Right lobe of liver (tissue), 6 donors: ENCODE data around the gene RHBDL1. TPM values are rescaled to one million over a fixed set of nuclear protein-coding genes. Genes with fewer than 3 reads are reported as not detected.

Experiments used
- ATAC-seq, 4 donors: fragments of 200-7000 bp; cut with Tn5 transposase; one replicate each; pipeline ENCODE4 v1.9.1; 2020; ENCODE audit warnings: mild to moderate bottlenecking in 4 of 4, moderate library complexity in 4 of 4
- DNase-seq, 3 donors: peaks; one replicate each; pipeline ENCODE4 v3.0.0-alpha.2; 2020
- H3K27ac ChIP-seq, 3 donors: fragments of 200-600 bp; one replicate each; pipeline ENCODE4 v1.8.0; 2022
- H3K27me3 ChIP-seq, 2 donors: fragments of 200-600 bp; one replicate each; pipeline ENCODE4 v1.8.0; 2022
- H3K36me3 ChIP-seq, 4 donors: fragments of 200-600 bp; sonication (generic) in 1 of 4; one replicate each; pipeline versions ENCODE4 v1.5.1 to v1.8.0; 2017 to 2022; ENCODE audit warnings: control low read depth in 1 of 4
- H3K4me1 ChIP-seq, 4 donors: fragments of 200-600 bp; sonication (generic) in 1 of 4; one replicate each; pipeline versions ENCODE4 v1.5.1 to v1.8.0; 2017 to 2022; ENCODE audit warnings: control low read depth in 1 of 4
- H3K4me3 ChIP-seq, 3 donors: fragments of 200-600 bp; one replicate each; pipeline ENCODE4 v1.8.0; 2022
- H3K9me3 ChIP-seq, 4 donors: fragments of 200-600 bp; sonication (generic) in 1 of 4; one replicate each; pipeline versions ENCODE4 v1.5.1 to v1.8.0; 2017 to 2022; ENCODE audit warnings: control low read depth in 1 of 4
- CTCF ChIP-seq, 4 donors: fragments of 200-600 bp in 3 of 4; fragments of 450-650 bp in 1 of 4; IDR thresholded peaks; one replicate each; pipeline versions ENCODE4 v1.5.1 to v1.8.0; 2016 to 2022; ENCODE audit warnings: antibody characterized with exemption in 4 of 4, mild to moderate bottlenecking in 2 of 4
- POLR2A ChIP-seq: fragments of 450-650 bp; IDR thresholded peaks from one replicate; pipeline ENCODE4 v1.6.1; 2017; ENCODE audit warnings: antibody characterized with exemption, mild to moderate bottlenecking
- WGBS: methylation state at CpG from one replicate; pipeline ENCODE4 v1.1.6; 2018; ENCODE audit warnings: low coverage, low lambda C conversion rate; ENCODE audit not compliant: insufficient coverage; ENCODE audit errors: missing lambda C conversion rate; 5-methylcytosine and 5-hydroxymethylcytosine counted together
- intact Hi-C, 2 donors: fragments of 100-400 bp; cut with DNase I; formaldehyde crosslinking; loops; one replicate each; pipeline versions ENCODE4 v1.11.2 to v1.14.1; 2022
- total RNA-seq, 6 experiments: library from RNA; depleted of rRNA in 2 of 6; stranded (reverse); fragments of >200 nt in 2 of 6; fragmentation: NEBNext Ultra II Directional in 3 of 6; extraction: Animal tissue kit (Norgen Biotek cat#: 25700) in 3 of 6; gene quantifications; one replicate each; pipeline versions ENCODE4 v1.1.0 to v1.2.4, GENCODE V29; 2016 to 2023
- donor health status: DM: no; HTN: yes; CAD: no.
- donor health status: DM: no; HTN: no; CAD: no.
- donor health status: DM: no; HTN: no; CAD: no.
- donor health status: DM: no; HTN: yes; CAD: no.
- donor health status: DM: no; HTN: yes; CAD: no.

Gene RHBDL1
- total RNA-seq, 6 experiments from 2014 or later, result 0.37 to 1.1 (median 0.60) TPM

DNA sequence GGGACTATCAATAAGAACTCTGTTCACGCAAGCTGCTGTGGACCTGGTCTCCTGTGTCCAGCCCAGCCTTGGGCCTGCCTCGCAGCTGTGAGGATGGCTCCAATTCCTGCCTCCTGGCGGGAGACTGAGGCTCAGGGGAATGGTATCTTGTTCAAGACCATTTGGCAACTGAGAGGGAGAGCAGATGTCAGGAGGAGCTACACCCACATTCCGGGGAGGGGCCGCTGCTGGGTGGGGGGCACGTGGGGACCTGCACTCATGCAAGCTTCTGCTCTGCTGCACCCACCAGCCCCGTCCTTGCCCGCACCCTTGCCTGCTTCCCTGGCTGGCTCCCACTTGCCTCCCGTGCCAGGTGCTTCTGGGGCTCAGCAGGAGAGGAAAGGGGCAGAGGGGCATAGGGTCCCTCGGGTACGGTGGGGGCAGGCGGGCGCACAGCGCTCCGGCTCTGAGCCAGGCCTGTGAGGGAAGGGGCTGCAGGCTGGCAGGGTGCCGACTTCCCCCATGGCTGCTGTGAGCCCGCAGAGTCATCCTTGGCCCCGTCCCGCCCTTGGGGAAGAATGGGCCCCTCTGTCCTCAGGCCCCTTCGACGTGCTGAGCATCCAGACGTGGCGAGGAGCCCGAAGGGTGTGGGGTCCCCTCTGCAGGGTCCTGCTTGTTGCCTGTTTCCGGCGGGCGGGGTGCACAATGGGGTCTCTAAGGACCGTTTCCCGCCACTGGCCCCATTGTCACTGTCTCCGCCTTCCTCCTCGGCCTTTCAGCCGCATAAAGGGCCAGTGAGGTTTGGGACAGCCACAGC lies 42.2 kb downstream of the RHBDL1 start:
- no peaks in the 10 kb centered on the region for H3K36me3 ChIP-seq
- no CpG with 5 or more reads among the region's 32 CpGs for WGBS
- no peak for ATAC-seq
- peaks cover 0 to 33% (median 5%) of the 10 kb centered on the region in 4 donors for H3K4me1 ChIP-seq
- intact Hi-C loops, result no loop called here
- no peak overlapping the region for H3K4me3 ChIP-seq
- TF ChIP-seq CTCF (IDR thresholded peaks at IDR 0.05) (no peak), POLR2A (no peak)
- H3K27ac ChIP-seq, result no peak overlapping the region
- DNase-seq, result no peak
- H3K27me3 ChIP-seq, result no peaks in the 10 kb centered on the region
- no peaks in the 10 kb centered on the region for H3K9me3 ChIP-seq

DNA sequence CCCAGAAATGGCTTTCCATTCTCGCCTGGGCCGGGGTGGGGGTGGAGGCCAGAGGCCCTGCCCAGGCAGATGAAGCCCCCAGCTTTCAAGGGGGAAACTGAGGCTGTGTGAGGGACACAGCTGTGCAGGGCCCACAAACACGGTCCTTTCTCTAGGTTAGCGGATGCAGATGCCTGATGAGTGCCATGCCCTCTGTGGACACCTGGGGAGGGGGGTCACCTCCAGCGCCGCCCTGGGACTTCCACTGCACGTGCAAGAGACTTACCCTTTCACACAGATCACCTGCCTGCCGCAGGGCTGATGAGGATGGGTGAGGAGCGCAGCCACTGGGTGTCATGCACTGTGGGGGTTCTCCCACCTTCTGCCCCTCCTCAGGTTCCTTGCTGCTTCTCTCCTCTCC lies 42.9 kb downstream of the RHBDL1 start:
- intact Hi-C loops, result no loop called here
- peaks cover 0 to 33% (median 5%) of the 10 kb centered on the region in 4 donors for H3K4me1 ChIP-seq
- no peaks in the 10 kb centered on the region for H3K27me3 ChIP-seq
- DNase-seq, result no peak
- H3K4me3 ChIP-seq, result no peak overlapping the region
- TF ChIP-seq POLR2A (no peak), CTCF (IDR thresholded peaks at IDR 0.05) (no peak)
- ATAC-seq, result no peak
- no peak overlapping the region for H3K27ac ChIP-seq
- no peaks in the 10 kb centered on the region for H3K36me3 ChIP-seq
- no peaks in the 10 kb centered on the region for H3K9me3 ChIP-seq
- WGBS, result no CpG with 5 or more reads among the region's 9 CpGs

DNA sequence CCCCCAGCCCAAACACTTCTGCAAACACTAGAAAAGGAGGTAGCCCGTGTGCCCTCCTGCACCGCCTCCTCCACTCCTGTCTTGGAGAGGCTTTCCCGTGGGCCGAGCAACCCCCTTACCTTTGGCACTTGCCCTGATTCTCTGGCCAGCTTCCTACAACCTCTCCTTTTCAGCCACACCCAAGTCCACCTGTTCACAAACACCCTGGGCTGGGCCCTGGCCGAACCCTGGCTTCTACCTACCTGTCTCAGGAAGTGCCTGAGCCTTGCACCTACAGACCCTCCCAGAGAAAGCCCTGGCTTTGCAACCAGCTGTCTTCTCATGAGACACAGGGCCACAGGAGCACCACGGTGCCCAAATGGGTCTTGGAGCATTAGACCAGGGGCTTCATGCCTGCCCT lies 43.5 kb downstream of the RHBDL1 start:
- no peak for TF ChIP-seq POLR2A
- no peak for TF ChIP-seq CTCF (IDR thresholded peaks at IDR 0.05)
- DNase-seq (no peak), ATAC-seq (no peak)
- Histone ChIP-seq H3K27me3 (no peaks in the 10 kb centered on the region), H3K27ac (no peak overlapping the region), H3K4me3 (no peak overlapping the region), H3K9me3 (no peaks in the 10 kb centered on the region), H3K4me1 (peaks cover 0 to 33% (median 5%) of the 10 kb centered on the region in 4 donors), H3K36me3 (no peaks in the 10 kb centered on the region)
- intact Hi-C loops, result no loop called here
- 89% methylated on average over 6 of the region's 6 CpGs for WGBS

DNA sequence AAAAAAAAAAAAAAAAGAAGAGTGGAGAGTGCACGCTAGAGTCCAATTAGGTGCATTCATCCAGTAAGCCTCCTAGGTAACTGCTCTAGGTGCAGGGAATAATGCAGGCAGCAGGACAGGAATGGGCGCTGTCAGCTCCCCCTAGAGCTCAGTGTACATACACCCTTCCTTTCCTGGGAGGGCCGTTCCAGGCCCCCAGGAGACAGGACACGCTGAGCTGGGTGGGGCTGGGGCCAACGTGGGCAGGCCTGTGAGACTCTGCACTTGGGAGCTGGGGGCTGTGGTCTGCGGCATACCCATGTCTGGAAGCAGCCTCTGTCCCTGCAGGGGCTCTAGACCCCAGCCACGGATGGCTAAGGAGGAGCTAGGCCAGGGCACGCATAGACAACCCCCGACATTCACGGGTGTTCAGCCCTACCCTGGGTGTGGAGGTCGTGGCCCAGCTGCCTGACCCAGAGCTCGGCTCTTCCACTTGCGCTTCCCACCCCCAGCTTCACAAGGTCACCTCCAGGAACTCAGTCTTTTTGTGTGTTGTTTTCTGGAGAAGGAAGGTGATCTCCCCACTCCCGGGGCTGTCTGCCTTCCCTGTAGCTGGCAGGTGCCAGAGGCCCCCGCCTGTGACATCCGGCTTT lies 44.5 kb downstream of the RHBDL1 start:
- intact Hi-C loops, result no loop called here
- no peak for ATAC-seq
- H3K4me1 ChIP-seq, result peaks cover 0 to 27% (median 5%) of the 10 kb centered on the region in 4 donors
- H3K36me3 ChIP-seq, result no peaks in the 10 kb centered on the region
- 44% methylated on average over 3 of the region's 16 CpGs for WGBS
- no peaks in the 10 kb centered on the region for H3K27me3 ChIP-seq
- no peaks in the 10 kb centered on the region for H3K9me3 ChIP-seq
- DNase-seq, result no peak
- peak overlapping the region; percentile 83 to 94 (median 89) for H3K4me3 ChIP-seq
- TF ChIP-seq POLR2A (no peak), CTCF (IDR thresholded peaks at IDR 0.05) (no peak)
- H3K27ac ChIP-seq, result no peak overlapping the region
